GM23338 (cell line): ENCODE measurements around the gene OTUD4. TPM values are rescaled to one million over a fixed set of nuclear protein-coding genes. Genes with fewer than 3 reads are reported as not detected.

Source experiments
- ATAC-seq: fragments of 200-7000 bp; cut with Tn5 transposase; 3 replicates; pipeline ENCODE4 v1.9.1; 2020
- DNase-seq: peaks from one replicate; pipeline ENCODE4 v3.0.0-alpha.2; 2015; ENCODE audit warnings: low spot score
- H2AFZ ChIP-seq: fragments of 200-600 bp; sonication (generic); 2 replicates; pipeline ENCODE4 v1.8.0; 2016; ENCODE audit warnings: antibody characterized with exemption, mild to moderate bottlenecking, moderate library complexity
- H3F3A ChIP-seq: fragments of 200-600 bp; sonication (generic); replicated peaks from 2 replicates; pipeline ENCODE4 v1.8.0; 2017; ENCODE audit warnings: antibody characterized with exemption, mixed run types, low read depth
- H3K27ac ChIP-seq: fragments of 200-600 bp; sonication (generic); 2 replicates; pipeline ENCODE4 v1.6.1; 2016; ENCODE audit warnings: low read depth
- H3K27me3 ChIP-seq: fragments of 200-600 bp; sonication (generic); 2 replicates; pipeline ENCODE4 v1.8.0; 2016; ENCODE audit warnings: mild to moderate bottlenecking, mixed run types, moderate library complexity; ENCODE audit not compliant: insufficient read depth
- H3K36me3 ChIP-seq: fragments of 200-600 bp; sonication (generic); 2 replicates; pipeline ENCODE4 v1.8.0; 2016; ENCODE audit warnings: mild to moderate bottlenecking; ENCODE audit not compliant: insufficient read depth
- H3K4me1 ChIP-seq: fragments of 200-600 bp; sonication (generic); 2 replicates; pipeline ENCODE4 v1.8.0; 2016; ENCODE audit warnings: mild to moderate bottlenecking, moderate library complexity; ENCODE audit not compliant: insufficient read depth
- H3K4me2 ChIP-seq: fragments of 200-600 bp; sonication (generic); 2 replicates; pipeline ENCODE4 v1.7.1; 2017; ENCODE audit warnings: mixed run types
- H3K4me3 ChIP-seq: fragments of 200-600 bp; sonication (generic); 2 replicates; pipeline ENCODE4 v1.6.1; 2016; ENCODE audit warnings: mixed run types
- H3K79me2 ChIP-seq: fragments of 200-600 bp; sonication (generic); replicated peaks from 2 replicates; pipeline ENCODE4 v1.8.0; 2017; ENCODE audit warnings: mild to moderate bottlenecking; ENCODE audit not compliant: insufficient read depth
- H3K9me2 ChIP-seq: fragments of 200-600 bp; sonication (generic); 2 replicates; pipeline ENCODE4 v1.8.0; 2017; ENCODE audit not compliant: insufficient read depth
- H4K20me1 ChIP-seq: fragments of 200-600 bp; sonication (generic); replicated peaks from 2 replicates; pipeline ENCODE4 v1.8.0; 2017; ENCODE audit warnings: mild to moderate bottlenecking; ENCODE audit not compliant: insufficient read depth
- H3K27ac Mint-ChIP-seq: 2 replicates; pipeline ENCODE4 v1.8.0; 2020; ENCODE audit warnings: inconsistent platforms, mild to moderate bottlenecking, moderate library complexity, mixed read lengths
- H3K27me3 Mint-ChIP-seq: 3 replicates; pipeline ENCODE4 v1.8.0; 2022; ENCODE audit warnings: low read depth, mild to moderate bottlenecking, moderate library complexity, mixed read lengths, inconsistent platforms; ENCODE audit not compliant: insufficient read depth, poor library complexity
- H3K36me3 Mint-ChIP-seq: 3 replicates; pipeline ENCODE4 v1.8.0; 2021; ENCODE audit warnings: low read depth, mild to moderate bottlenecking, inconsistent platforms, moderate library complexity, mixed read lengths
- H3K4me1 Mint-ChIP-seq: 3 replicates; pipeline ENCODE4 v1.8.0; 2020; ENCODE audit warnings: mild to moderate bottlenecking, inconsistent platforms, mixed read lengths
- H3K4me3 Mint-ChIP-seq: 3 replicates; pipeline ENCODE4 v1.8.0; 2021; ENCODE audit warnings: moderate library complexity, mild to moderate bottlenecking, inconsistent platforms, mixed read lengths
- H3K9me3 Mint-ChIP-seq: 3 replicates; pipeline ENCODE4 v1.8.0; 2020; ENCODE audit warnings: moderate library complexity, mild to moderate bottlenecking, inconsistent platforms, mixed read lengths
- CREB1 ChIP-seq: fragments of 250-450 bp; sonication (Bioruptor Pico); IDR thresholded peaks from 2 replicates; pipeline ENCODE4 v1.5.0; 2020; ENCODE audit warnings: low read depth, mild to moderate bottlenecking, moderate library complexity
- CTCF ChIP-seq, 2 experiments: fragments of 200-600 bp in 1 of 2; sonication (generic) in 1 of 2; conservative IDR thresholded peaks; 2 replicates each; pipeline versions ENCODE4 v1.5.1 to v1.6.1; 2016 to 2017; ENCODE audit warnings: antibody characterized with exemption in 2 of 2, low read depth in 2 of 2, mild to moderate bottlenecking in 2 of 2, moderate library complexity in 1 of 2
- ETS1 ChIP-seq: IDR thresholded peaks from 2 replicates; pipeline ENCODE4 v1.6.1; 2016; ENCODE audit warnings: antibody characterized with exemption
- EZH2 ChIP-seq: fragments of 200-600 bp; sonication (generic); IDR thresholded peaks from one replicate; pipeline ENCODE4 v1.8.0; 2017; ENCODE audit warnings: antibody characterized with exemption, mild to moderate bottlenecking, low read depth; ENCODE audit not compliant: unreplicated experiment
- EZH2phosphoT487 ChIP-seq: fragments of 200-600 bp; sonication (generic); IDR thresholded peaks from one replicate; pipeline ENCODE4 v1.8.1; 2018; ENCODE audit warnings: antibody characterized with exemption; ENCODE audit not compliant: unreplicated experiment
- JUNB ChIP-seq: IDR thresholded peaks from one replicate; pipeline ENCODE4 v1.6.1; 2016; ENCODE audit warnings: antibody characterized with exemption; ENCODE audit not compliant: unreplicated experiment
- NANOG ChIP-seq: IDR thresholded peaks from 2 replicates; pipeline ENCODE4 v1.6.1; 2016; ENCODE audit warnings: antibody characterized with exemption, borderline replicate concordance
- POLR2AphosphoS5 ChIP-seq: IDR thresholded peaks from 2 replicates; pipeline ENCODE4 v1.6.1; 2016; ENCODE audit warnings: antibody characterized with exemption, low read depth
- REST ChIP-seq: IDR thresholded peaks from one replicate; pipeline ENCODE4 v1.6.1; 2018; ENCODE audit warnings: antibody characterized with exemption; ENCODE audit not compliant: unreplicated experiment
- ZNF114 ChIP-seq: fragments of 250-450 bp; sonication (Bioruptor Pico); IDR thresholded peaks from 2 replicates; pipeline ENCODE4 v1.5.0; 2020; ENCODE audit warnings: mild to moderate bottlenecking, moderate library complexity
- ZNF331 ChIP-seq: fragments of 250-450 bp; sonication (Bioruptor Pico); IDR thresholded peaks from 2 replicates; pipeline ENCODE4 v1.5.0; 2020; ENCODE audit warnings: low read depth, mild to moderate bottlenecking, moderate library complexity
- polyA plus RNA-seq: library from polyadenylated mRNA; unstranded; fragments of >200 nt; fragmentation: Nextera tagmentation; extraction: Ambion mirVana; gene quantifications from 2 replicates; pipeline ENCODE4 v1.2.1, GENCODE V29; 2016
- total RNA-seq: library from RNA; depleted of rRNA; stranded (reverse); fragments of >200 nt; shearing (Covaris generic); gene quantifications from 2 replicates; pipeline ENCODE4 v1.2.3, GENCODE V29; 2014
- TF ChIP-seq, protein P1 (sequence below): fragments of 250-450 bp; sonication (Bioruptor Pico); IDR thresholded peaks from 2 replicates; pipeline ENCODE4 v1.5.0; 2020; ENCODE audit warnings: mild to moderate bottlenecking, moderate library complexity

Gene OTUD4
- total and polyA plus RNA-seq, 2 experiments from 2014 or later, result 17.9 to 53.2 TPM

DNA sequence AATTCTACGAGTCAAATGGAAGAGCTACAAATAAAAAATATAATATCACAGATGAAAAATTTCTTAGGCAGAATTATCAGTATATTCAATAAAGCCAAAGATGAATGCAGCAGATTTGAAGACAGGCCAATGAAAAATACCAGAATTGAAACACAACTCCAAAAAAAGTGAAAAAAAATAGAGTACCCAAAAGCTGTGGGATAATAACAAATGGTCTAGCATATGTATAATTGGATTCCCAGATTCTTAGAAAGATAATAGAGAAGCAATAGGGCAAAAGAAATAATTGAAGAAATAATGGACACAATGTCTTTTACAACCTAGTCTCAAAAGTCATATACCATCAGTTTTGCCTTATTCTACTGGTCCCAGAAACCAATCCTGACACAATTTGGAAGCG is 86.8 kb downstream of the OTUD4 start (continued):
- no peak for TF ChIP-seq REST

GRCh38 chr4:145090380-145090779 is 90.0 kb downstream of the OTUD4 start:
- H3K4me1 Mint-ChIP-seq, result no peaks in the 10 kb centered on the region
- H3K27me3 Mint-ChIP-seq, result peaks cover 1% of the 10 kb centered on the region
- H3K36me3 ChIP-seq, result peaks cover 27% of the 10 kb centered on the region
- no peak for DNase-seq
- H3K4me1 ChIP-seq, result no peaks in the 10 kb centered on the region
- ATAC-seq, result no peak
- no peaks in the 10 kb centered on the region for H3K27me3 ChIP-seq
- no peak overlapping the region for H3K27ac ChIP-seq
- H4K20me1 ChIP-seq, result peaks cover 21% of the 10 kb centered on the region; the same call in 1 of the 2 replicates
- H3K27ac Mint-ChIP-seq, result no peak overlapping the region
- no peak overlapping the region for H3K4me3 Mint-ChIP-seq
- H3K36me3 Mint-ChIP-seq, result peaks cover 42% of the 10 kb centered on the region
- no peaks in the 10 kb centered on the region for H3F3A ChIP-seq
- no peak overlapping the region for H3K4me2 ChIP-seq
- no peak overlapping the region for H2AFZ ChIP-seq
- H3K9me2 ChIP-seq, result no peaks in the 10 kb centered on the region
- H3K9me3 Mint-ChIP-seq, result peaks cover 7% of the 10 kb centered on the region; the same call in 2 of the 3 replicates
- no peak overlapping the region for H3K4me3 ChIP-seq
- peaks cover 91% of the 10 kb centered on the region for H3K79me2 ChIP-seq
- no peak for TF ChIP-seq ZNF114
- TF ChIP-seq CREB1, result no peak
- no peak for TF ChIP-seq POLR2AphosphoS5
- TF ChIP-seq JUNB, result no peak
- TF ChIP-seq ZNF331 (CRISPR knock-in tag), result no peak
- TF ChIP-seq ETS1, result no peak
- TF ChIP-seq EZH2, result no peak
- no peak for TF ChIP-seq EZH2phosphoT487
- TF ChIP-seq, protein P1, sequence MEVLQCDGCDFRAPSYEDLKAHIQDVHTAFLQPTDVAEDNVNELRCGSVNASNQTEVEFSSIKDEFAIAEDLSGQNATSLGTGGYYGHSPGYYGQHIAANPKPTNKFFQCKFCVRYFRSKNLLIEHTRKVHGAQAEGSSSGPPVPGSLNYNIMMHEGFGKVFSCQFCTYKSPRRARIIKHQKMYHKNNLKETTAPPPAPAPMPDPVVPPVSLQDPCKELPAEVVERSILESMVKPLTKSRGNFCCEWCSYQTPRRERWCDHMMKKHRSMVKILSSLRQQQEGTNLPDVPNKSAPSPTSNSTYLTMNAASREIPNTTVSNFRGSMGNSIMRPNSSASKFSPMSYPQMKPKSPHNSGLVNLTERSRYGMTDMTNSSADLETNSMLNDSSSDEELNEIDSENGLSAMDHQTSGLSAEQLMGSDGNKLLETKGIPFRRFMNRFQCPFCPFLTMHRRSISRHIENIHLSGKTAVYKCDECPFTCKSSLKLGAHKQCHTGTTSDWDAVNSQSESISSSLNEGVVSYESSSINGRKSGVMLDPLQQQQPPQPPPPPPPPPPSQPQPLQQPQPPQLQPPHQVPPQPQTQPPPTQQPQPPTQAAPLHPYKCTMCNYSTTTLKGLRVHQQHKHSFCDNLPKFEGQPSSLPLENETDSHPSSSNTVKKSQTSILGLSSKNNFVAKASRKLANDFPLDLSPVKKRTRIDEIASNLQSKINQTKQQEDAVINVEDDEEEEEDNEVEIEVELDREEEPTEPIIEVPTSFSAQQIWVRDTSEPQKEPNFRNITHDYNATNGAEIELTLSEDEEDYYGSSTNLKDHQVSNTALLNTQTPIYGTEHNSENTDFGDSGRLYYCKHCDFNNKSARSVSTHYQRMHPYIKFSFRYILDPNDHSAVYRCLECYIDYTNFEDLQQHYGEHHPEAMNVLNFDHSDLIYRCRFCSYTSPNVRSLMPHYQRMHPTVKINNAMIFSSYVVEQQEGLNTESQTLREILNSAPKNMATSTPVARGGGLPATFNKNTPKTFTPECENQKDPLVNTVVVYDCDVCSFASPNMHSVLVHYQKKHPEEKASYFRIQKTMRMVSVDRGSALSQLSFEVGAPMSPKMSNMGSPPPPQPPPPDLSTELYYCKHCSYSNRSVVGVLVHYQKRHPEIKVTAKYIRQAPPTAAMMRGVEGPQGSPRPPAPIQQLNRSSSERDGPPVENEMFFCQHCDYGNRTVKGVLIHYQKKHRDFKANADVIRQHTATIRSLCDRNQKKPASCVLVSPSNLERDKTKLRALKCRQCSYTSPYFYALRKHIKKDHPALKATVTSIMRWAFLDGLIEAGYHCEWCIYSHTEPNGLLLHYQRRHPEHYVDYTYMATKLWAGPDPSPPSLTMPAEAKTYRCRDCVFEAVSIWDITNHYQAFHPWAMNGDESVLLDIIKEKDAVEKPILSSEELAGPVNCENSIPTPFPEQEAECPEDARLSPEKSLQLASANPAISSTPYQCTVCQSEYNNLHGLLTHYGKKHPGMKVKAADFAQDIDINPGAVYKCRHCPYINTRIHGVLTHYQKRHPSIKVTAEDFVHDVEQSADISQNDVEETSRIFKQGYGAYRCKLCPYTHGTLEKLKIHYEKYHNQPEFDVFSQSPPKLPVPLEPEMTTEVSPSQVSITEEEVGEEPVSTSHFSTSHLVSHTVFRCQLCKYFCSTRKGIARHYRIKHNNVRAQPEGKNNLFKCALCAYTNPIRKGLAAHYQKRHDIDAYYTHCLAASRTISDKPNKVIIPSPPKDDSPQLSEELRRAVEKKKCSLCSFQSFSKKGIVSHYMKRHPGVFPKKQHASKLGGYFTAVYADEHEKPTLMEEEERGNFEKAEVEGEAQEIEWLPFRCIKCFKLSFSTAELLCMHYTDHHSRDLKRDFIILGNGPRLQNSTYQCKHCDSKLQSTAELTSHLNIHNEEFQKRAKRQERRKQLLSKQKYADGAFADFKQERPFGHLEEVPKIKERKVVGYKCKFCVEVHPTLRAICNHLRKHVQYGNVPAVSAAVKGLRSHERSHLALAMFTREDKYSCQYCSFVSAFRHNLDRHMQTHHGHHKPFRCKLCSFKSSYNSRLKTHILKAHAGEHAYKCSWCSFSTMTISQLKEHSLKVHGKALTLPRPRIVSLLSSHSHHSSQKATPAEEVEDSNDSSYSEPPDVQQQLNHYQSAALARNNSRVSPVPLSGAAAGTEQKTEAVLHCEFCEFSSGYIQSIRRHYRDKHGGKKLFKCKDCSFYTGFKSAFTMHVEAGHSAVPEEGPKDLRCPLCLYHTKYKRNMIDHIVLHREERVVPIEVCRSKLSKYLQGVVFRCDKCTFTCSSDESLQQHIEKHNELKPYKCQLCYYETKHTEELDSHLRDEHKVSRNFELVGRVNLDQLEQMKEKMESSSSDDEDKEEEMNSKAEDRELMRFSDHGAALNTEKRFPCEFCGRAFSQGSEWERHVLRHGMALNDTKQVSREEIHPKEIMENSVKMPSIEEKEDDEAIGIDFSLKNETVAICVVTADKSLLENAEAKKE, result no peak
- TF ChIP-seq CTCF (conservative IDR thresholded peaks at IDR 0.05; ENCODE audit: low read depth in 2 of 2), result no peak
- TF ChIP-seq NANOG, result no peak
